Fibroblast of upper back skin (primary cell): ENCODE data around the gene AMTN.
"Not testable (repeated sequence)": the region's sequence is repeated elsewhere in the genome, so short reads cannot be mapped to it uniquely, and the experiment has no call there.

Experiments
- DNase-seq: peaks from one replicate; pipeline ENCODE4 v3.0.0-alpha.2; 2013

Gene AMTN

GRCh38 chr4:70518269-70518668, at the start of gene AMTN:
Gene AMTN (plus strand): TSS chr4:70518569. CDS start chr4:70518778, 209 bp downstream.
- no peak for DNase-seq

- no peak for DNase-seq
These were observed 46.5 kb upstream of the AMTN start, which contains the start of gene MUC7 for GRCh38 chr4:70471897-70472296. Gene MUC7 (plus strand): TSS chr4:70472197. CDS start chr4:70474022, 1,825 bp downstream.

GRCh38 chr4:70473679-70474078, 44.7 kb upstream of the AMTN start:
- DNase-seq: no peak

- DNase-seq: no peak
These were observed 29.6 kb upstream of the AMTN start for GRCh38 chr4:70488748-70489147.

- no peak for DNase-seq
These were observed 22.1 kb upstream of the AMTN start for GRCh38 chr4:70496231-70496630.

GRCh38 chr4:70501838-70502237, 16.5 kb upstream of the AMTN start:
- not testable (repeated sequence) for DNase-seq

- DNase-seq: no peak
These were observed 13.6 kb upstream of the AMTN start for GRCh38 chr4:70504733-70505132.

GRCh38 chr4:70505151-70505748, 13.1 kb upstream of the AMTN start:
- DNase-seq: peak; percentile 21

GRCh38 chr4:70508801-70509200, 9.6 kb upstream of the AMTN start:
- peak; percentile 2 for DNase-seq

GRCh38 chr4:70511365-70511764, 7.0 kb upstream of the AMTN start:
- peak; percentile 1 for DNase-seq

GRCh38 chr4:70515367-70516250, 2.8 kb upstream of the AMTN start:
- peak; percentile 10 for DNase-seq

GRCh38 chr4:70518716-70519115, 347 bp downstream of the AMTN start:
- no peak for DNase-seq

- no peak for DNase-seq
These were observed 4.3 kb downstream of the AMTN start for GRCh38 chr4:70522626-70523025.

- no peak for DNase-seq
These were observed 12.6 kb downstream of the AMTN start for GRCh38 chr4:70530997-70531396.

GRCh38 chr4:70531981-70532380, 13.6 kb downstream of the AMTN start:
- DNase-seq: no peak

GRCh38 chr4:70533211-70533610, 14.8 kb downstream of the AMTN start:
- DNase-seq: no peak

- no peak for DNase-seq
These were observed 15.4 kb downstream of the AMTN start for GRCh38 chr4:70533791-70534190.

GRCh38 chr4:70534886-70535285, 16.5 kb downstream of the AMTN start:
- DNase-seq: not testable (repeated sequence)

- DNase-seq: no peak
These were observed 20.5 kb downstream of the AMTN start for GRCh38 chr4:70538869-70539268.

GRCh38 chr4:70544279-70544868, 26.0 kb downstream of the AMTN start:
- peak; percentile 1 for DNase-seq

GRCh38 chr4:70556856-70557255, 38.5 kb downstream of the AMTN start:
- peak; percentile 5 for DNase-seq

GRCh38 chr4:70559211-70559830, 41.0 kb downstream of the AMTN start:
- peak; percentile 42 for DNase-seq

- peak; percentile 4 for DNase-seq
These were observed 41.6 kb downstream of the AMTN start for GRCh38 chr4:70559924-70560323.
